B cell (primary cell): ENCODE results near the gene SETBP1.

Experiments
- EZH2 ChIP-seq: IDR thresholded peaks from 2 replicates; pipeline ENCODE4 v1.6.1; 2012; ENCODE audit warnings: borderline replicate concordance, low read depth, mild to moderate bottlenecking, moderate library complexity, low read length; ENCODE audit not compliant: insufficient read depth, poor library complexity, severe bottlenecking
- TF ChIP-seq, protein P1 (sequence below): fragments of 200-600 bp; IDR thresholded peaks from one replicate; pipeline ENCODE4 v1.8.0; 2022; ENCODE audit warnings: antibody characterized with exemption, mild to moderate bottlenecking

DNA sequence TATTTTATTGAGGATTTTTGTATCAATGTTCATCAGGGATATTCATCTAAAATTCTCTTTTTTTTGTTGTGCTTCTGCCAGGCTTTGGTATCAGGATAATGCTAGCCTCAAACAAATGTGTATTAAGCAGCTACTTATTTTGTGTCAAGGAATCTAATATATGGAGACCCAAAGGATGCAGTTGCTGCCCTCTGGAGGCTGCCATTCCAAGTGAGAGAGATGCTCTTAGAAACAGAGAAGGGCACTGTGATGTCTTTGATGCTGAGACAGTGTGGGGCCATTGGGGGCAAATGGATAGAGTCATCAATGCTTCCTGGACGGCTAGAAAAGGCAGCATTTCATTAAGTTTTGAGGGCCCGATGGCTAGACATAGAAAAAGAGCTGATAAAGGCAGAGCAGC is 292.6 kb downstream of the SETBP1 start:
- TF ChIP-seq, protein P1, sequence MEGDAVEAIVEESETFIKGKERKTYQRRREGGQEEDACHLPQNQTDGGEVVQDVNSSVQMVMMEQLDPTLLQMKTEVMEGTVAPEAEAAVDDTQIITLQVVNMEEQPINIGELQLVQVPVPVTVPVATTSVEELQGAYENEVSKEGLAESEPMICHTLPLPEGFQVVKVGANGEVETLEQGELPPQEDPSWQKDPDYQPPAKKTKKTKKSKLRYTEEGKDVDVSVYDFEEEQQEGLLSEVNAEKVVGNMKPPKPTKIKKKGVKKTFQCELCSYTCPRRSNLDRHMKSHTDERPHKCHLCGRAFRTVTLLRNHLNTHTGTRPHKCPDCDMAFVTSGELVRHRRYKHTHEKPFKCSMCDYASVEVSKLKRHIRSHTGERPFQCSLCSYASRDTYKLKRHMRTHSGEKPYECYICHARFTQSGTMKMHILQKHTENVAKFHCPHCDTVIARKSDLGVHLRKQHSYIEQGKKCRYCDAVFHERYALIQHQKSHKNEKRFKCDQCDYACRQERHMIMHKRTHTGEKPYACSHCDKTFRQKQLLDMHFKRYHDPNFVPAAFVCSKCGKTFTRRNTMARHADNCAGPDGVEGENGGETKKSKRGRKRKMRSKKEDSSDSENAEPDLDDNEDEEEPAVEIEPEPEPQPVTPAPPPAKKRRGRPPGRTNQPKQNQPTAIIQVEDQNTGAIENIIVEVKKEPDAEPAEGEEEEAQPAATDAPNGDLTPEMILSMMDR: no peak
- no peak for TF ChIP-seq EZH2
